ENCODE data around the gene PLXNA4. TPM values are rescaled to one million over a fixed set of nuclear protein-coding genes. Genes with fewer than 3 reads are reported as not detected.

PLXNA4 gene
- total RNA-seq, 1 experiment from 2014 or later: not detected

DNA sequence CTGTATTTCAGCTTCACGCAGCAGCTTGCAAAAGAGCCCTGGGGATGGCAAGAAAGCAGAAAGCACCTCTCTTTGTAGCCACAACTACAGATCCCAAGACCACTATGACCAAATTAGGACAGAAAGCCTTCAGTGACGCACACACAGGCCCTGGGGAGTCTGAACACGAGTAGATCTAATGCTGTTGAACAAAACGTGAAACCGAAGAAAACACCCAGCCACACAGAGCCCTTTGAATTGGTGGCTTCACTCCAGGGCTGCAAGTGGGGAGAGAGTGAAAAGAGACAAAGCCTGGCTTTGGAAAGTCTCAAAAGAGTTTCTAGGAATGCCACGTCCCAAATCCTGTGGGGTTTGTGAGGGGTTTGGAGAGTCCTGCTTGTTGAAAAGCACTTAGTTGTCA, 28.4 kb downstream of the PLXNA4 start:
- ChIA-PET POLR2A (no interaction called here), CTCF (no interaction called here), RAD21 (ENCODE audit: low non-redundant PET in 1 of 2, low total read pairs in 2 of 2, uncharacterized antibody in 2 of 2, unreplicated experiment in 2 of 2) (no interaction called here)
- no peak overlapping the region for H3K4me2 ChIP-seq (ENCODE audit: low read length)
- H3K4me3 ChIP-seq (replicated peaks in 1 of 2; ENCODE audit: low read depth in 1 of 2, low read length in 2 of 2): no peak overlapping the region
- no peak overlapping the region for H3K9ac ChIP-seq (ENCODE audit: low read length)
- ATAC-seq (no peak), DNase-seq (ENCODE audit: low read depth, low spot score) (no peak)
- no peaks in the 10 kb centered on the region for H3K9me2 ChIP-seq (ENCODE audit: insufficient read depth)
- no peak overlapping the region for H2AFZ ChIP-seq (ENCODE audit: low read depth, low read length, poor library complexity, severe bottlenecking)
- TF ChIP-seq JUND (IDR thresholded peaks at IDR 0.05) (no peak), ZNF274 (IDR thresholded peaks at IDR 0.05; ENCODE audit: low read depth, low read length) (no peak), CEBPB (IDR thresholded peaks at IDR 0.05; ENCODE audit: low read depth) (no peak), EZH2phosphoT487 (IDR thresholded peaks at IDR 0.05; ENCODE audit: borderline replicate concordance) (no peak), TCF7L2 (IDR thresholded peaks at IDR 0.05; ENCODE audit: borderline replicate concordance, extremely low read depth, insufficient read depth, insufficient read length) (no peak), POLR2A (IDR thresholded peaks at IDR 0.05; ENCODE audit: borderline replicate concordance, extremely low read depth, insufficient read depth, insufficient read length) (no peak)
- TF ChIP-seq, protein P1, sequence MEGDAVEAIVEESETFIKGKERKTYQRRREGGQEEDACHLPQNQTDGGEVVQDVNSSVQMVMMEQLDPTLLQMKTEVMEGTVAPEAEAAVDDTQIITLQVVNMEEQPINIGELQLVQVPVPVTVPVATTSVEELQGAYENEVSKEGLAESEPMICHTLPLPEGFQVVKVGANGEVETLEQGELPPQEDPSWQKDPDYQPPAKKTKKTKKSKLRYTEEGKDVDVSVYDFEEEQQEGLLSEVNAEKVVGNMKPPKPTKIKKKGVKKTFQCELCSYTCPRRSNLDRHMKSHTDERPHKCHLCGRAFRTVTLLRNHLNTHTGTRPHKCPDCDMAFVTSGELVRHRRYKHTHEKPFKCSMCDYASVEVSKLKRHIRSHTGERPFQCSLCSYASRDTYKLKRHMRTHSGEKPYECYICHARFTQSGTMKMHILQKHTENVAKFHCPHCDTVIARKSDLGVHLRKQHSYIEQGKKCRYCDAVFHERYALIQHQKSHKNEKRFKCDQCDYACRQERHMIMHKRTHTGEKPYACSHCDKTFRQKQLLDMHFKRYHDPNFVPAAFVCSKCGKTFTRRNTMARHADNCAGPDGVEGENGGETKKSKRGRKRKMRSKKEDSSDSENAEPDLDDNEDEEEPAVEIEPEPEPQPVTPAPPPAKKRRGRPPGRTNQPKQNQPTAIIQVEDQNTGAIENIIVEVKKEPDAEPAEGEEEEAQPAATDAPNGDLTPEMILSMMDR (IDR thresholded peaks at IDR 0.05 in 2 of 3, conservative IDR thresholded peaks at IDR 0.05 in 1 of 3; ENCODE audit: borderline replicate concordance in 1 of 3, insufficient read depth in 1 of 3, low read depth in 2 of 3, low read length in 2 of 3): no peak
- TF ChIP-seq, protein P2, sequence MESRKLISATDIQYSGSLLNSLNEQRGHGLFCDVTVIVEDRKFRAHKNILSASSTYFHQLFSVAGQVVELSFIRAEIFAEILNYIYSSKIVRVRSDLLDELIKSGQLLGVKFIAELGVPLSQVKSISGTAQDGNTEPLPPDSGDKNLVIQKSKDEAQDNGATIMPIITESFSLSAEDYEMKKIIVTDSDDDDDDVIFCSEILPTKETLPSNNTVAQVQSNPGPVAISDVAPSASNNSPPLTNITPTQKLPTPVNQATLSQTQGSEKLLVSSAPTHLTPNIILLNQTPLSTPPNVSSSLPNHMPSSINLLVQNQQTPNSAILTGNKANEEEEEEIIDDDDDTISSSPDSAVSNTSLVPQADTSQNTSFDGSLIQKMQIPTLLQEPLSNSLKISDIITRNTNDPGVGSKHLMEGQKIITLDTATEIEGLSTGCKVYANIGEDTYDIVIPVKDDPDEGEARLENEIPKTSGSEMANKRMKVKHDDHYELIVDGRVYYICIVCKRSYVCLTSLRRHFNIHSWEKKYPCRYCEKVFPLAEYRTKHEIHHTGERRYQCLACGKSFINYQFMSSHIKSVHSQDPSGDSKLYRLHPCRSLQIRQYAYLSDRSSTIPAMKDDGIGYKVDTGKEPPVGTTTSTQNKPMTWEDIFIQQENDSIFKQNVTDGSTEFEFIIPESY (IDR thresholded peaks at IDR 0.05; ENCODE audit: extremely low read depth, insufficient replicate concordance, low read length): no peak
- no peaks in the 10 kb centered on the region for H3K4me1 ChIP-seq (ENCODE audit: control insufficient read depth in 1 of 2, insufficient read depth in 2 of 2, low read length in 2 of 2)
- peaks cover 0 to 5% of the 10 kb centered on the region in 2 experiments; a peak in 1 of 4 replicates for H3K9me3 ChIP-seq (ENCODE audit: control insufficient read depth in 1 of 2, insufficient read depth in 1 of 2, low read depth in 1 of 2, low read length in 2 of 2)
- peaks cover 41% of the 10 kb centered on the region for H3K27me3 ChIP-seq (ENCODE audit: insufficient read depth, low read length)
- no peaks in the 10 kb centered on the region for H3K79me2 ChIP-seq (ENCODE audit: insufficient read depth, low read length)
- no peaks in the 10 kb centered on the region for H4K20me1 ChIP-seq (ENCODE audit: insufficient read depth)
- no peak overlapping the region for H3K27ac ChIP-seq (ENCODE audit: low read depth, low read length)
- no TSS peak for BruUV-seq (replicated peaks)
- H3K36me3 ChIP-seq (ENCODE audit: control insufficient read depth in 1 of 2, insufficient read depth in 2 of 2, low read length in 2 of 2): no peaks in the 10 kb centered on the region
- intact Hi-C loops (cut with micrococcal nuclease): no loop called here
